ENCODE results near the gene SH2B2. TPM values are rescaled to one million over a fixed set of nuclear protein-coding genes. Genes with fewer than 3 reads are reported as not detected.

SH2B2 gene
- total and polyA plus RNA-seq, 10 donors, result 13.4 to 36.9 (median 28.9) TPM

DNA sequence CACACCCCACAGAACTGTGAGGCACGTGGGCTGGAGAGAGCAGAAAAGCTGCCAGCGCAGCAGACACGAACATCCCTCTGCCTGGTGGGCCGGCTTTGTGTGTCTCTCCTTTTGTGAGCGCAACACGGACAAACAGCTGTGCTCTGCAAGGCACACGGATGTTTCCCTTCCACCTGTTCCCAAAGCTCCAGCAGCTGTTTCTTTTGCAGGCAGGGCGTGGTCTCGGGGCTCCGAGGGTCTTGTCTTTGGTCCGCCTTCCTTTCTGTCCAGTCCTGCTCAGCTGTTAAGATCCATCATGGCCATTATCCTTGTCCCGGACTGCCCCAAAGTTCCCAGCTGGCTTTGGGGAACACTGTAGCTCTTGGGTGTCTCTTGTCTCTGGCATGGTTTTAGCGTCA is 32.7 kb upstream of the SH2B2 start:
- Histone ChIP-seq H3K36me3 (peaks cover 0 to 43% (median 9%) of the 10 kb centered on the region in 6 donors), H3K27ac (no peak overlapping the region), H3K9me3 (no peaks in the 10 kb centered on the region), H3K4me3 (no peak overlapping the region), H3K27me3 (replicated peaks in 1 of 7) (no peaks in the 10 kb centered on the region), H3K4me1 (no peaks in the 10 kb centered on the region)
- no peak for DNase-seq
- WGBS, 5 donors, result 93 to 96% (median 95%) methylated on average over 12 to 13 of the region's 13 CpGs
- TF ChIP-seq POLR2A (IDR thresholded peaks at IDR 0.05) (no peak), POLR2AphosphoS5 (IDR thresholded peaks at IDR 0.05) (no peak)
- TF ChIP-seq, protein P1, sequence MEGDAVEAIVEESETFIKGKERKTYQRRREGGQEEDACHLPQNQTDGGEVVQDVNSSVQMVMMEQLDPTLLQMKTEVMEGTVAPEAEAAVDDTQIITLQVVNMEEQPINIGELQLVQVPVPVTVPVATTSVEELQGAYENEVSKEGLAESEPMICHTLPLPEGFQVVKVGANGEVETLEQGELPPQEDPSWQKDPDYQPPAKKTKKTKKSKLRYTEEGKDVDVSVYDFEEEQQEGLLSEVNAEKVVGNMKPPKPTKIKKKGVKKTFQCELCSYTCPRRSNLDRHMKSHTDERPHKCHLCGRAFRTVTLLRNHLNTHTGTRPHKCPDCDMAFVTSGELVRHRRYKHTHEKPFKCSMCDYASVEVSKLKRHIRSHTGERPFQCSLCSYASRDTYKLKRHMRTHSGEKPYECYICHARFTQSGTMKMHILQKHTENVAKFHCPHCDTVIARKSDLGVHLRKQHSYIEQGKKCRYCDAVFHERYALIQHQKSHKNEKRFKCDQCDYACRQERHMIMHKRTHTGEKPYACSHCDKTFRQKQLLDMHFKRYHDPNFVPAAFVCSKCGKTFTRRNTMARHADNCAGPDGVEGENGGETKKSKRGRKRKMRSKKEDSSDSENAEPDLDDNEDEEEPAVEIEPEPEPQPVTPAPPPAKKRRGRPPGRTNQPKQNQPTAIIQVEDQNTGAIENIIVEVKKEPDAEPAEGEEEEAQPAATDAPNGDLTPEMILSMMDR (IDR thresholded peaks at IDR 0.05 in 8 of 11, conservative IDR thresholded peaks at IDR 0.05 in 3 of 11), result no peak
- intact Hi-C loops (cut with DNase I; ENCODE audit: low total_unique reads), result no loop called here

DNA sequence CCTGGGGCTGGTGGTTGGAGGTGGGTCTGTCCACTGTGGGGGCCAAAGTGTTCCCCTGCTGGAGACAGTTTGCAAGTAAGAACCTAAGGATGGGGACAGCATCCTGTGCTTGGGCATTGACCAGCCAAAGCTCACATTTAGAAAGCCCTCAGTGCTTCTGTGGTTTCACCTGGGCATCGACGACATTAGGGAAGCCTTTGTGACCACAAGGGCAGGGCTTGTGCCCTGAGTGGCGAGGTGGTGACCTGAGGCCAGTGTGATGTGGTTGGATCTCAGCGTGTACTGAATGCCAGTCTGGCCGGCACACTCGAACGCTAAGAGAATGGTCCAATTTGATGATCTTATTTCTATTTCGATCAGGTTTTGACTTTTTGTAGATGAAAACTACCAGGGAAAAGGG is 32.1 kb upstream of the SH2B2 start:
- Histone ChIP-seq H3K4me1 (no peaks in the 10 kb centered on the region), H3K36me3 (peaks cover 0 to 38% (median 5%) of the 10 kb centered on the region in 6 donors), H3K9me3 (no peaks in the 10 kb centered on the region), H3K4me3 (no peak overlapping the region), H3K27me3 (replicated peaks in 1 of 7) (no peaks in the 10 kb centered on the region), H3K27ac (no peak overlapping the region)
- no peak for DNase-seq
- TF ChIP-seq POLR2AphosphoS5 (IDR thresholded peaks at IDR 0.05) (no peak), POLR2A (IDR thresholded peaks at IDR 0.05) (no peak)
- TF ChIP-seq, protein P1 (IDR thresholded peaks at IDR 0.05 in 8 of 11, conservative IDR thresholded peaks at IDR 0.05 in 3 of 11), result no peak
- intact Hi-C loops (cut with DNase I; ENCODE audit: low total_unique reads), result no loop called here
- 80 to 95% (median 86%) methylated on average over 8 of the region's 8 CpGs for WGBS, 5 donors

DNA sequence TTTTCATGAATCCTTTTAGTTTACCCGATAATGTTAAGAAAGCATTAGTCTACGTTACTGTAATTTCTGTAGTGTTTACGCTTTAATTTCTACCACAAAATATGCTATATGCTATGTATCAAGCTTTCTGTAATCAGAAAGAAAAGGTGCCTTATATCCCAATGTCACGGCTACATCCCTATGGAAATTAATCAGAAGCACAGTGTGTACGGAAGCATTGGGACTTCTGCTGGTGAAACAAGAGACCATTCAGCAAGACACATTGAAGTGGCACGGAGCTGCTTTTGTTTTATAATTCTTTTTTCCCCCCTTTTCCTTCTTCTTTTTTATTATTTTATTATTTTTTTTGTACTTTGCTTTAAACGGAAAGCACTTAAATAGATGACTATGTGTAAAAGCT is 31.2 kb upstream of the SH2B2 start:
- TF ChIP-seq POLR2A (IDR thresholded peaks at IDR 0.05) (no peak), POLR2AphosphoS5 (IDR thresholded peaks at IDR 0.05) (no peak)
- TF ChIP-seq, protein P1 (IDR thresholded peaks at IDR 0.05 in 8 of 11, conservative IDR thresholded peaks at IDR 0.05 in 3 of 11), result no peak
- DNase-seq, result no peak
- Histone ChIP-seq H3K36me3 (peaks cover 0 to 28% (median 0%) of the 10 kb centered on the region in 6 donors), H3K4me3 (no peak overlapping the region), H3K27ac (no peak overlapping the region), H3K27me3 (replicated peaks in 1 of 7) (no peaks in the 10 kb centered on the region), H3K4me1 (no peaks in the 10 kb centered on the region), H3K9me3 (no peaks in the 10 kb centered on the region)
- intact Hi-C loops (cut with DNase I; ENCODE audit: low total_unique reads), result no loop called here
- 93 to 97% (median 95%) methylated on average over 7 of the region's 7 CpGs for WGBS, 5 donors

DNA sequence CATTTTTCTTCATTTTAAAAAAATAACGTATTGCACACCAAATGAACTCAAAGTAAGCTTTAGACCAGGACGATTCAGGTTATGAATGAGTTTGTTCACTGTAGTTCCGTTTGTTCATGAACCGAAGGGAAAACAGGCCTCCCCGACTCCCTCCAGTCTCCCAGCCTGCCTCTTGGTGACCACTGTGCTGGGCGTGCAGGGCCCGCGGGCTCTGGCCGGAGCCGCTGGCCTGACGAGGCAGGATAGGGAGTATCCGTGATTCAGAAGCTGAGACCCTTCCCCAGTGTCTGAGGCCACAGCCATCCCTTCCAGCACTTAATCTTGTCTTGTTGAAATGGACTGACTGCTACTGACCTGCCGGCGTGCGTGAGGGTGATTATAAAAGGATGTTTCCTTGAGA is 30.8 kb upstream of the SH2B2 start:
- no peak overlapping the region for H3K27ac ChIP-seq
- no peaks in the 10 kb centered on the region for H3K4me1 ChIP-seq
- peaks cover 0 to 26% (median 0%) of the 10 kb centered on the region in 6 donors for H3K36me3 ChIP-seq
- DNase-seq, result no peak
- no peak overlapping the region for H3K4me3 ChIP-seq
- 94 to 96% (median 94%) methylated on average over 15 of the region's 15 CpGs for WGBS, 5 donors
- no peaks in the 10 kb centered on the region for H3K9me3 ChIP-seq
- H3K27me3 ChIP-seq (replicated peaks in 1 of 7), result no peaks in the 10 kb centered on the region
- TF ChIP-seq, protein P1 (IDR thresholded peaks at IDR 0.05 in 8 of 11, conservative IDR thresholded peaks at IDR 0.05 in 3 of 11), result no peak
- TF ChIP-seq POLR2AphosphoS5 (IDR thresholded peaks at IDR 0.05), result no peak
- TF ChIP-seq POLR2A (IDR thresholded peaks at IDR 0.05), result no peak
- intact Hi-C loops (cut with DNase I; ENCODE audit: low total_unique reads), result no loop called here
